HG03457 (cell line): Measurements from ENCODE around the gene FAM50B.

Experiments used
- ATAC-seq: cut with Tn5 transposase; IDR thresholded peaks from one replicate; pipeline ENCODE4 v1.9.1; 2021; ENCODE audit warnings: moderate number of reproducible peaks; ENCODE audit not compliant: unreplicated experiment

FAM50B gene

GRCh38 chr6:3892603-3893002, 43.4 kb downstream of the FAM50B start:
- ATAC-seq, result no peak

- no peak for ATAC-seq
Measured at GRCh38 chr6:3893487-3893886, 44.3 kb downstream of the FAM50B start.

GRCh38 chr6:3893917-3894316, 44.7 kb downstream of the FAM50B start:
- no peak for ATAC-seq

GRCh38 chr6:3894590-3895311, 45.6 kb downstream of the FAM50B start:
- ATAC-seq, result no peak

GRCh38 chr6:3895312-3895653, 46.1 kb downstream of the FAM50B start:
- ATAC-seq, result no peak

DNA sequence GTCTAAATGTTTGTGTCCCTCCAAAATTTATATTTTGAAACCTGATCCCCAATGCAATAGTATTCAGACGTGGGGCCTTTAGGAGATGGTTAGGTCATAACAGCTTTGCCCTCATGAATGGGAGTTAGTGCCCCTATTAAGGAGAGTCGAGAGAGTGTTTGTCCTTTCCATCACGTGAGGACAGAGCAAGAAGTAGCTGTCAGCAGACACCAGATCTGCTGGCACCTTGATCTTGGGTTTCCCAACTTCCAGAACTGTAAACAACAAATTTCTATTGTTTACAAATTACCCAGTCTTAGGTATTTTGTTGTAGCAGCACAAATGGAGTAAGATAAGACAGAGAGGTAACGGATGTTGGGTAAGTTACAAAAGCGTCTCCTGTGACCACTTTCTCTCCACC, 46.6 kb downstream of the FAM50B start:
- no peak for ATAC-seq

GRCh38 chr6:3898265-3898994, 49.3 kb downstream of the FAM50B start:
- ATAC-seq, result no peak

DNA sequence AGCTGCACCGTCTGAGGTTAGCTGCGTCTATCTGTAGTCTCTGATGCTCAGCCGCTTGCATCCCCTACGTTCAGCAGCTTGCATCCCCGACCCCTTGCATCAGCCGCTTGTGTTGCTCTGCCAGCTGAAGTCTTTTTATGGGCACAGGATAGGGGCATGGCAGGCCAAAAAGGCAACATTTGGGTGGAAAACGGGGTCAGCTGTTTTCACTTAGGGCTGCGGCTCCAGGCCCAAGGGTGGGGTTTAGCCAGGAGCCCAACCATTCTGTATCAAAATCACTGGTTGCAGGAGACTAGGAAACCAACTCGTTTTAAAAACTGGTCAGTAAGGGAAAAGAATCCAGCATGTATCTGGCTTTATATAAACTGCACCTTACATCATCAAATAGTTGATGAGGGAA, 49.9 kb downstream of the FAM50B start:
- no peak for ATAC-seq

- ATAC-seq, result no peak
Measured at GRCh38 chr6:3899970-3900439, 50.8 kb downstream of the FAM50B start.
